GM23338 (cell line): ENCODE measurements around the gene XXYLT1. TPM values are rescaled to one million over a fixed set of nuclear protein-coding genes. Genes with fewer than 3 reads are reported as not detected.

ENCODE experiments used
- ATAC-seq: fragments of 200-7000 bp; cut with Tn5 transposase; 3 replicates; pipeline ENCODE4 v1.9.1; 2020
- DNase-seq: peaks from one replicate; pipeline ENCODE4 v3.0.0-alpha.2; 2015; ENCODE audit warnings: low spot score
- H2AFZ ChIP-seq: fragments of 200-600 bp; sonication (generic); 2 replicates; pipeline ENCODE4 v1.8.0; 2016; ENCODE audit warnings: antibody characterized with exemption, mild to moderate bottlenecking, moderate library complexity
- H3F3A ChIP-seq: fragments of 200-600 bp; sonication (generic); replicated peaks from 2 replicates; pipeline ENCODE4 v1.8.0; 2017; ENCODE audit warnings: antibody characterized with exemption, mixed run types, low read depth
- H3K27ac ChIP-seq: fragments of 200-600 bp; sonication (generic); 2 replicates; pipeline ENCODE4 v1.6.1; 2016; ENCODE audit warnings: low read depth
- H3K27me3 ChIP-seq: fragments of 200-600 bp; sonication (generic); 2 replicates; pipeline ENCODE4 v1.8.0; 2016; ENCODE audit warnings: mild to moderate bottlenecking, mixed run types, moderate library complexity; ENCODE audit not compliant: insufficient read depth
- H3K36me3 ChIP-seq: fragments of 200-600 bp; sonication (generic); 2 replicates; pipeline ENCODE4 v1.8.0; 2016; ENCODE audit warnings: mild to moderate bottlenecking; ENCODE audit not compliant: insufficient read depth
- H3K4me1 ChIP-seq: fragments of 200-600 bp; sonication (generic); 2 replicates; pipeline ENCODE4 v1.8.0; 2016; ENCODE audit warnings: mild to moderate bottlenecking, moderate library complexity; ENCODE audit not compliant: insufficient read depth
- H3K4me2 ChIP-seq: fragments of 200-600 bp; sonication (generic); 2 replicates; pipeline ENCODE4 v1.7.1; 2017; ENCODE audit warnings: mixed run types
- H3K4me3 ChIP-seq: fragments of 200-600 bp; sonication (generic); 2 replicates; pipeline ENCODE4 v1.6.1; 2016; ENCODE audit warnings: mixed run types
- H3K79me2 ChIP-seq: fragments of 200-600 bp; sonication (generic); replicated peaks from 2 replicates; pipeline ENCODE4 v1.8.0; 2017; ENCODE audit warnings: mild to moderate bottlenecking; ENCODE audit not compliant: insufficient read depth
- H3K9me2 ChIP-seq: fragments of 200-600 bp; sonication (generic); 2 replicates; pipeline ENCODE4 v1.8.0; 2017; ENCODE audit not compliant: insufficient read depth
- H4K20me1 ChIP-seq: fragments of 200-600 bp; sonication (generic); replicated peaks from 2 replicates; pipeline ENCODE4 v1.8.0; 2017; ENCODE audit warnings: mild to moderate bottlenecking; ENCODE audit not compliant: insufficient read depth
- H3K27ac Mint-ChIP-seq: 2 replicates; pipeline ENCODE4 v1.8.0; 2020; ENCODE audit warnings: inconsistent platforms, mild to moderate bottlenecking, moderate library complexity, mixed read lengths
- H3K27me3 Mint-ChIP-seq: 3 replicates; pipeline ENCODE4 v1.8.0; 2022; ENCODE audit warnings: low read depth, mild to moderate bottlenecking, moderate library complexity, mixed read lengths, inconsistent platforms; ENCODE audit not compliant: insufficient read depth, poor library complexity
- H3K36me3 Mint-ChIP-seq: 3 replicates; pipeline ENCODE4 v1.8.0; 2021; ENCODE audit warnings: low read depth, mild to moderate bottlenecking, inconsistent platforms, moderate library complexity, mixed read lengths
- H3K4me1 Mint-ChIP-seq: 3 replicates; pipeline ENCODE4 v1.8.0; 2020; ENCODE audit warnings: mild to moderate bottlenecking, inconsistent platforms, mixed read lengths
- H3K4me3 Mint-ChIP-seq: 3 replicates; pipeline ENCODE4 v1.8.0; 2021; ENCODE audit warnings: moderate library complexity, mild to moderate bottlenecking, inconsistent platforms, mixed read lengths
- H3K9me3 Mint-ChIP-seq: 3 replicates; pipeline ENCODE4 v1.8.0; 2020; ENCODE audit warnings: moderate library complexity, mild to moderate bottlenecking, inconsistent platforms, mixed read lengths
- CREB1 ChIP-seq: fragments of 250-450 bp; sonication (Bioruptor Pico); IDR thresholded peaks from 2 replicates; pipeline ENCODE4 v1.5.0; 2020; ENCODE audit warnings: low read depth, mild to moderate bottlenecking, moderate library complexity
- CTCF ChIP-seq, 2 experiments: fragments of 200-600 bp in 1 of 2; sonication (generic) in 1 of 2; conservative IDR thresholded peaks; 2 replicates each; pipeline versions ENCODE4 v1.5.1 to v1.6.1; 2016 to 2017; ENCODE audit warnings: antibody characterized with exemption in 2 of 2, low read depth in 2 of 2, mild to moderate bottlenecking in 2 of 2, moderate library complexity in 1 of 2
- EZH2 ChIP-seq: fragments of 200-600 bp; sonication (generic); IDR thresholded peaks from one replicate; pipeline ENCODE4 v1.8.0; 2017; ENCODE audit warnings: antibody characterized with exemption, mild to moderate bottlenecking, low read depth; ENCODE audit not compliant: unreplicated experiment
- EZH2phosphoT487 ChIP-seq: fragments of 200-600 bp; sonication (generic); IDR thresholded peaks from one replicate; pipeline ENCODE4 v1.8.1; 2018; ENCODE audit warnings: antibody characterized with exemption; ENCODE audit not compliant: unreplicated experiment
- JUNB ChIP-seq: IDR thresholded peaks from one replicate; pipeline ENCODE4 v1.6.1; 2016; ENCODE audit warnings: antibody characterized with exemption; ENCODE audit not compliant: unreplicated experiment
- POLR2AphosphoS5 ChIP-seq: IDR thresholded peaks from 2 replicates; pipeline ENCODE4 v1.6.1; 2016; ENCODE audit warnings: antibody characterized with exemption, low read depth
- ZNF462 ChIP-seq: fragments of 250-450 bp; sonication (Bioruptor Pico); IDR thresholded peaks from 2 replicates; pipeline ENCODE4 v1.5.0; 2020; ENCODE audit warnings: mild to moderate bottlenecking, moderate library complexity
- polyA plus RNA-seq: library from polyadenylated mRNA; unstranded; fragments of >200 nt; fragmentation: Nextera tagmentation; extraction: Ambion mirVana; gene quantifications from 2 replicates; pipeline ENCODE4 v1.2.1, GENCODE V29; 2016
- total RNA-seq: library from RNA; depleted of rRNA; stranded (reverse); fragments of >200 nt; shearing (Covaris generic); gene quantifications from 2 replicates; pipeline ENCODE4 v1.2.3, GENCODE V29; 2014
- TF ChIP-seq, protein P1 (sequence below): IDR thresholded peaks from 2 replicates; pipeline ENCODE4 v1.6.1; 2016; ENCODE audit warnings: antibody characterized with exemption

Gene XXYLT1
- total and polyA plus RNA-seq, 2 experiments from 2014 or later = 13.5 to 34.8 TPM

DNA sequence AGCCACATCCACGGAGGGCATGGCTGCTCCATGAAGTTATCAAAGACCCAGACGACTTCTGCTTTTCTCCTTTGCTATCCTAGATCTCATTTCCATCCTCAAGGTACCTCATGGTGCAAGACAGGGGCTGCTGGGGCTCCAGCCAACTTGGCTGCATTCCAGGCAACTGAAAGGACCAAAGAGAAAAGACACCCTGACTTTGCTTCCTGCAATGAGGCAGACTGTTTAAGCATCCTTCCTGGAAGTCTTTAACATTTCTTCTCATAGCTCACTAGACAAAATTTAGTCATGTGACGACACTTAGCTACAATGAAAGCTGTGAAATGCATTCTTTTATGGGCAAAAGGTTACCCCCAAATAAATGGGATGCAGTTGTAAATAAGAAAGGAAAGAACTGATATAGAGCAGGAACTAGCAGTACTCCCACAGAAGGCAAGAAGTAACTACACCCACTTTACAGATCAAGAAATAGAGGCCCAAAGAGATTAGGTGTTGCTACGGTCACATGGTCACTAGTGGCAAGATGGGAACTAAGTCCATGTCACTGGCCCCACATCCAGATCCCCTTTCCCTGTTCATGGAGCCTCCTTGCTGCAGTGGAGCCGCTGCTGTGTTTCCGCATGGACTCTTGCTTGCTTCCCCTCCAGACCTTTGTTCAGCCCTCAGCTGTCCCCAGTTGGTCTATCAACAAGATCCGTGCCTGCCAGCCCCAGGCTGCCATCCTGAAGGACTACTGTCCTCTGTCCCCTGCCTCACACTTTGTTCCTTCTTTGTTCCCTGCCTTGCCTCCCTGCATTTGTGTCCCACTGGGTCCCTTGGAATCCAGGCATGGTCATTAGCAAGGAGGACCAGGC is 107.0 kb downstream of the XXYLT1 start:
- Histone ChIP-seq H3K36me3 (no peaks in the 10 kb centered on the region), H3K4me1 (no peaks in the 10 kb centered on the region), H3K27ac (no peak overlapping the region), H3K79me2 (peaks cover 14% of the 10 kb centered on the region), H4K20me1 (no peaks in the 10 kb centered on the region), H3K4me3 (no peak overlapping the region), H2AFZ (no peak overlapping the region), H3K4me2 (no peak overlapping the region), H3F3A (no peaks in the 10 kb centered on the region), H3K27me3 (no peaks in the 10 kb centered on the region), H3K9me2 (no peaks in the 10 kb centered on the region)
- Mint-ChIP-seq H3K27me3 (peaks cover 7% of the 10 kb centered on the region), H3K27ac (no peak overlapping the region), H3K36me3 (no peaks in the 10 kb centered on the region; the same call in 2 of the 3 replicates), H3K4me3 (no peak overlapping the region), H3K4me1 (peaks cover 13% of the 10 kb centered on the region), H3K9me3 (no peaks in the 10 kb centered on the region)
- TF ChIP-seq ZNF462 (CRISPR knock-in tag) (no peak), POLR2AphosphoS5 (no peak), EZH2phosphoT487 (no peak), EZH2 (no peak), CREB1 (CRISPR knock-in tag) (no peak), JUNB (no peak), CTCF (conservative IDR thresholded peaks at IDR 0.05; ENCODE audit: low read depth in 2 of 2) (no peak)
- TF ChIP-seq, protein P1, sequence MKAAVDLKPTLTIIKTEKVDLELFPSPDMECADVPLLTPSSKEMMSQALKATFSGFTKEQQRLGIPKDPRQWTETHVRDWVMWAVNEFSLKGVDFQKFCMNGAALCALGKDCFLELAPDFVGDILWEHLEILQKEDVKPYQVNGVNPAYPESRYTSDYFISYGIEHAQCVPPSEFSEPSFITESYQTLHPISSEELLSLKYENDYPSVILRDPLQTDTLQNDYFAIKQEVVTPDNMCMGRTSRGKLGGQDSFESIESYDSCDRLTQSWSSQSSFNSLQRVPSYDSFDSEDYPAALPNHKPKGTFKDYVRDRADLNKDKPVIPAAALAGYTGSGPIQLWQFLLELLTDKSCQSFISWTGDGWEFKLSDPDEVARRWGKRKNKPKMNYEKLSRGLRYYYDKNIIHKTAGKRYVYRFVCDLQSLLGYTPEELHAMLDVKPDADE = no peak
- ATAC-seq (no peak), DNase-seq (no peak)
